ENCODE data around the gene PCDHGC3.
A peak's percentile ranks its signal among the peaks of the same experiment; 100 is the strongest.

PCDHGC3 gene

DNA sequence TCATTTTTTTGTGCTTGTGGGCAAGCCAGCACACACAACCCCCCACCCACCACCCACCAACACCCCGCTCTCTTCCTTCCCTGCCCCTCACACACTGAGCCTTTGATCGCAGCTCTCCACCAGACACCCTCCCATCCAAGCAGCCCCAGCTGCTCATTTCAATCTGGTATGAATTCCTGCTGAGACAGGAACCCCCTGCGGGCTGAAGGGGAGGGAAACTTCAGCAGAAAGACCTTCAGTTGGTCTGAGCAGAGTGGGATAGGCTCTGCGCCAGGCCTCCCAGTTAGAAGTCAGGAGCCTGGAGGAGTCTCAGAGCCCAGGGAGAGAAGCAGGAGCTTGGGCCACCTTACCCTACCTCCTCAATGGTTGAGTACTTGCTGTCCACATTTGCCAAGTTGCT is 20.3 kb downstream of the PCDHGC3 start:
- Histone ChIP-seq H3K4me1 (peaks cover 3% of the 10 kb centered on the region), H3K4me3 (ENCODE audit: low read depth, low read length) (no peak overlapping the region), H3K27me3 (ENCODE audit: control insufficient read depth, insufficient read depth, low read length) (no peaks in the 10 kb centered on the region), H3K4me2 (ENCODE audit: low read length) (no peak overlapping the region), H3K36me3 (ENCODE audit: control insufficient read depth, insufficient read depth, low read length) (no peaks in the 10 kb centered on the region), H3K79me2 (peaks cover 45% of the 10 kb centered on the region), H3K9me3 (ENCODE audit: control insufficient read depth, low read length) (no peaks in the 10 kb centered on the region), H3K27ac (no peak overlapping the region), H3K9ac (no peak overlapping the region), H2AFZ (no peak overlapping the region)
- TF ChIP-seq, protein P1, sequence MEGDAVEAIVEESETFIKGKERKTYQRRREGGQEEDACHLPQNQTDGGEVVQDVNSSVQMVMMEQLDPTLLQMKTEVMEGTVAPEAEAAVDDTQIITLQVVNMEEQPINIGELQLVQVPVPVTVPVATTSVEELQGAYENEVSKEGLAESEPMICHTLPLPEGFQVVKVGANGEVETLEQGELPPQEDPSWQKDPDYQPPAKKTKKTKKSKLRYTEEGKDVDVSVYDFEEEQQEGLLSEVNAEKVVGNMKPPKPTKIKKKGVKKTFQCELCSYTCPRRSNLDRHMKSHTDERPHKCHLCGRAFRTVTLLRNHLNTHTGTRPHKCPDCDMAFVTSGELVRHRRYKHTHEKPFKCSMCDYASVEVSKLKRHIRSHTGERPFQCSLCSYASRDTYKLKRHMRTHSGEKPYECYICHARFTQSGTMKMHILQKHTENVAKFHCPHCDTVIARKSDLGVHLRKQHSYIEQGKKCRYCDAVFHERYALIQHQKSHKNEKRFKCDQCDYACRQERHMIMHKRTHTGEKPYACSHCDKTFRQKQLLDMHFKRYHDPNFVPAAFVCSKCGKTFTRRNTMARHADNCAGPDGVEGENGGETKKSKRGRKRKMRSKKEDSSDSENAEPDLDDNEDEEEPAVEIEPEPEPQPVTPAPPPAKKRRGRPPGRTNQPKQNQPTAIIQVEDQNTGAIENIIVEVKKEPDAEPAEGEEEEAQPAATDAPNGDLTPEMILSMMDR (IDR thresholded peaks at IDR 0.05): no peak

DNA sequence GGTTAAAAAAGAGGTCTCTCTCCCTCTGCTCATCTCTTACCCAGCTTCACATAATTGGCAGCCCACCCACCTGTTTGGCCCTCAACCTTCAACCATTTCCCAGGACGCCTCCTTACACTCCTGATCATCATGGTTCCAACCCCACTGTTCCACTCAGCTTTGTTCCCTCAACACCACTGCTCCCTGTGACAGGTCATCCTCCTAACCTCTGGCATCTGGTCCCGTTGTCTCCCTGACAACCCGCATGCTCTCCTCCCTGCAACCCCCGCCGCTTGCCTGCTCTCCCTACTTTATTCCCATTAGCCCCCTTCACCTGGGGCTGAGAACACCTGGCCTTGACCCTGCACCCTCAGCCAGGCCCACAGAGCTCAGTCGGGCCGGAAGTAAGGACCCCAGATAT is 26.0 kb downstream of the PCDHGC3 start:
- TF ChIP-seq, protein P1 (IDR thresholded peaks at IDR 0.05): no peak
- no peaks in the 10 kb centered on the region for H3K36me3 ChIP-seq (ENCODE audit: control insufficient read depth, insufficient read depth, low read length)
- no peaks in the 10 kb centered on the region for H3K9me3 ChIP-seq (ENCODE audit: control insufficient read depth, low read length)
- H3K4me2 ChIP-seq (ENCODE audit: low read length): no peak overlapping the region
- peaks cover 5% of the 10 kb centered on the region for H3K79me2 ChIP-seq
- no peaks in the 10 kb centered on the region for H3K27me3 ChIP-seq (ENCODE audit: control insufficient read depth, insufficient read depth, low read length)
- H3K4me1 ChIP-seq: no peaks in the 10 kb centered on the region
- H3K9ac ChIP-seq: no peak overlapping the region
- no peak overlapping the region for H2AFZ ChIP-seq
- no peak overlapping the region for H3K4me3 ChIP-seq (ENCODE audit: low read depth, low read length)
- no peak overlapping the region for H3K27ac ChIP-seq

DNA sequence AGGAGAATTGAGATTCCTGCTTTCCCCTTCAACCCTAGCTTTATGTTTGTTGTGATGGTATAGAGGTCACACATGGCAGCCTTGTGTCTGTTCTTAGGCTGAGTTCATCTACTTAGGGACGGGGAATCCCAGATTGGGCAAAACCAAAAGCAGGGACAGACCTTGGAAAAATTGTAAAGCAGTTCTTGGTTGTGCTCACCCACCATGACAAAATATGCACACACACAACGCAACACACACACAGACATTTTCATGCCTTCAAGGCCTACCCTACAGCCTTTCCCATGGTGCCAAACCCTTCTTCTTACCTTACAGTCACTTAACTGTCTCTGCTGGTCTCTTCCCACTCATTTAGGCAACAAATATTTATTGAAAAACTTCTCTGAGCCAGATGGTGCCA is 27.9 kb downstream of the PCDHGC3 start:
- Histone ChIP-seq H3K79me2 (peaks cover 3% of the 10 kb centered on the region), H3K9me3 (ENCODE audit: control insufficient read depth, low read length) (no peaks in the 10 kb centered on the region), H3K4me2 (ENCODE audit: low read length) (no peak overlapping the region), H3K27me3 (ENCODE audit: control insufficient read depth, insufficient read depth, low read length) (no peaks in the 10 kb centered on the region), H3K9ac (no peak overlapping the region), H3K36me3 (ENCODE audit: control insufficient read depth, insufficient read depth, low read length) (no peaks in the 10 kb centered on the region), H3K4me1 (peaks cover 16% of the 10 kb centered on the region), H3K27ac (no peak overlapping the region), H3K4me3 (ENCODE audit: low read depth, low read length) (no peak overlapping the region), H2AFZ (no peak overlapping the region)
- TF ChIP-seq, protein P1 (IDR thresholded peaks at IDR 0.05): no peak

DNA sequence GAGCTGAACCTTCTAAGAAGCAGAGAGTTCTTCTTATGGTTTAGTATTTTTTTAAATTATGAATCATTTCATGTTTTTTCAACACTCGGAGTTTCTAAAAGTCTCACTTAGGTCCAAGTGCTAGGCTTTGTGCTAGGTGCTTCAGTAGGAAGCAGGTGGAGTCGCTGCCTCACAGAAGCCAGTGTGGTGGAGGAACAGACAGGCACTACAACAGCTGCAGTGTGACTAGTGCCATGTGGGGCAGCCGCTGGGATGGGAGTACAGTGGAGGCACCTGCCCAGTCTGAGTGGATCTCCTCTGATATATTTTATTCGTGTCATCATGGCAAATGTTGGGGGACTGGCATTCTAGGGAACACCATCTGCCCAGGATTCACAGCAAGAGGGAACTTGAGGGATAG is 28.4 kb downstream of the PCDHGC3 start:
- TF ChIP-seq, protein P1 (IDR thresholded peaks at IDR 0.05): no peak
- Histone ChIP-seq H3K4me1 (peaks cover 17% of the 10 kb centered on the region), H3K27me3 (ENCODE audit: control insufficient read depth, insufficient read depth, low read length) (no peaks in the 10 kb centered on the region), H3K4me3 (ENCODE audit: low read depth, low read length) (no peak overlapping the region), H3K4me2 (ENCODE audit: low read length) (no peak overlapping the region), H3K36me3 (ENCODE audit: control insufficient read depth, insufficient read depth, low read length) (no peaks in the 10 kb centered on the region), H2AFZ (no peak overlapping the region), H3K79me2 (peaks cover 3% of the 10 kb centered on the region), H3K9me3 (ENCODE audit: control insufficient read depth, low read length) (no peaks in the 10 kb centered on the region), H3K27ac (no peak overlapping the region), H3K9ac (no peak overlapping the region)

DNA sequence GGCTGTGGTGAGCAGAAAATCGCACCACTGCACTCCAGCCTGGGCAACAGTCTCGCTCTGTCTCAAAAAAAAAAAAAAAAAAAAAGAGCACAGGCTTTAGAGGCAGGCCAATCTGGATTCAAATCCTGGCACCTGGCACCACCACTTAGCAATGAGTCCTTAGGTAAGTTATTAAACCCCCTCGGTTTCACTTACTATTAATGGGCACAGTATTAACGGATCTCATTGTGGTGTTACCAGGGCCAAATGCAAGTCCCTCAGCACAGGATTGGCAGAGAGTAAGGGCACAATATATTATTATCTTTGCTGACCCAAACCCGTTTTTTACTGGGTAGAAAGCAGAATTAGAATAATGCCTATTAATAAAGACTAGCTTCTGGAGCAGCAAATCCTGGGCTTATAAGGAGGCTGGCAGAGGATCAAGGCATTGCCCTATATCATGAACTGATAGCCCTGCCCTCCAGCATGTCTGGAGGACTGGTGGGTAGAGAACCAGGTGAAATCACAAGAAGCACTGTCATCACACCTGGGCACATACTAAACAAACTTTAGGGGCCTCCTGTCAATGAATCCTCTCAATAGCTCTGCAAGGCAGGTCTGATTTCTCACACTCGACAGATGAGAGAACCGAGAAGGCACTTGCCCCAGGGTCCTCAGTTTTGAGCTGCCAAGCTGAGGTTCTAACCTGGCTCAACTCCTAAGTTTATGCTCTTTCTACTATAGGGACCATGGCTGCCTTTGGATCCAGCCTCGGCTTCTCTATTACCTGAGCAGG is 30.8 kb downstream of the PCDHGC3 start:
- Histone ChIP-seq H3K9ac (no peak overlapping the region), H3K36me3 (ENCODE audit: control insufficient read depth, insufficient read depth, low read length) (no peaks in the 10 kb centered on the region)

More for the DNA sequence above, 30.8 kb downstream of the PCDHGC3 start:
- H2AFZ ChIP-seq: no peak overlapping the region
- H3K27ac ChIP-seq: peak overlapping the region; percentile 58
- no peak overlapping the region for H3K4me3 ChIP-seq (ENCODE audit: low read depth, low read length)
- no peaks in the 10 kb centered on the region for H3K27me3 ChIP-seq (ENCODE audit: control insufficient read depth, insufficient read depth, low read length)
- H3K4me1 ChIP-seq: peaks cover 17% of the 10 kb centered on the region
- H3K4me2 ChIP-seq (ENCODE audit: low read length): no peak overlapping the region
- H3K9me3 ChIP-seq (ENCODE audit: control insufficient read depth, low read length): no peaks in the 10 kb centered on the region
- H3K79me2 ChIP-seq: peaks cover 4% of the 10 kb centered on the region
- TF ChIP-seq, protein P1 (IDR thresholded peaks at IDR 0.05): no peak
